HepG2 (cell line): ENCODE results near the gene ITGB5. TPM values are rescaled to one million over a fixed set of nuclear protein-coding genes. Genes with fewer than 3 reads are reported as not detected.

Experiments used
- ATF7 ChIP-seq, 2 experiments: fragments of 450-650 bp in 1 of 2; sonication (generic) in 1 of 2; formaldehyde crosslinking in 1 of 2; IDR thresholded peaks; 2 replicates each; pipeline versions ENCODE4 v1.4.0 to v1.6.1; 2016 to 2020; ENCODE audit warnings: antibody characterized with exemption in 1 of 2, mild to moderate bottlenecking in 1 of 2, missing genetic modification reagents in 1 of 2
- CAMTA2 ChIP-seq: sonication (generic); formaldehyde crosslinking; IDR thresholded peaks from 2 replicates; pipeline ENCODE4 v1.4.0; 2020; ENCODE audit warnings: mild to moderate bottlenecking, missing genetic modification reagents, borderline replicate concordance
- ELF1 ChIP-seq: sonication (generic); formaldehyde crosslinking; IDR thresholded peaks from 2 replicates; pipeline ENCODE4 v1.4.0; 2020; ENCODE audit warnings: missing genetic modification reagents
- HDAC2 ChIP-seq: sonication (generic); formaldehyde crosslinking; IDR thresholded peaks from 2 replicates; pipeline ENCODE4 v1.4.0; 2020; ENCODE audit warnings: missing genetic modification reagents
- JDP2 ChIP-seq: sonication (generic); formaldehyde crosslinking; IDR thresholded peaks from 2 replicates; pipeline ENCODE4 v1.8.1; 2022; ENCODE audit warnings: missing genetic modification reagents, borderline replicate concordance
- JUN ChIP-seq: sonication (generic); formaldehyde crosslinking; IDR thresholded peaks from 2 replicates; pipeline ENCODE4 v1.4.0; 2020; ENCODE audit warnings: mild to moderate bottlenecking, missing genetic modification reagents
- KAT2B ChIP-seq: fragments of 150-350 bp; IDR thresholded peaks from 2 replicates; pipeline ENCODE4 v1.6.1; 2014; ENCODE audit warnings: low read depth, low read length, borderline replicate concordance
- MAFG ChIP-seq: sonication (generic); formaldehyde crosslinking; IDR thresholded peaks from 2 replicates; pipeline ENCODE4 v1.5.1; 2020; ENCODE audit warnings: mild to moderate bottlenecking, missing genetic modification reagents
- SALL2 ChIP-seq: sonication (generic); formaldehyde crosslinking; IDR thresholded peaks from 2 replicates; pipeline ENCODE4 v1.8.1; 2023; ENCODE audit warnings: mild to moderate bottlenecking, missing genetic modification reagents, inconsistent platforms
- TBL1XR1 ChIP-seq: fragments of 150-350 bp; IDR thresholded peaks from 2 replicates; pipeline ENCODE4 v1.6.1; 2014; ENCODE audit warnings: borderline replicate concordance, low read length; ENCODE audit not compliant: partially characterized antibody
- TBX3 ChIP-seq: fragments of 450-650 bp; IDR thresholded peaks from 2 replicates; pipeline ENCODE4 v1.6.1; 2017; ENCODE audit warnings: antibody characterized with exemption, mild to moderate bottlenecking, inconsistent platforms, borderline replicate concordance
- ZBTB38 ChIP-seq: sonication (generic); formaldehyde crosslinking; IDR thresholded peaks from 2 replicates; pipeline ENCODE4 v1.5.1; 2020; ENCODE audit warnings: mild to moderate bottlenecking, missing genetic modification reagents
- ZBTB8A ChIP-seq: sonication (generic); formaldehyde crosslinking; IDR thresholded peaks from 2 replicates; pipeline ENCODE4 v1.4.0; 2020; ENCODE audit warnings: mild to moderate bottlenecking, low read depth, missing genetic modification reagents, borderline replicate concordance
- ZNF12 ChIP-seq: sonication (generic); formaldehyde crosslinking; IDR thresholded peaks from 2 replicates; pipeline ENCODE4 v1.5.0; 2020; ENCODE audit warnings: missing genetic modification reagents
- ZNF138 ChIP-seq: sonication (generic); formaldehyde crosslinking; IDR thresholded peaks from 2 replicates; pipeline ENCODE4 v1.5.0; 2020; ENCODE audit warnings: mild to moderate bottlenecking, low read depth, missing genetic modification reagents
- ZNF160 ChIP-seq: sonication (generic); formaldehyde crosslinking; IDR thresholded peaks from 2 replicates; pipeline ENCODE4 v1.8.0; 2022; ENCODE audit warnings: mild to moderate bottlenecking, inconsistent platforms, missing genetic modification reagents
- ZNF263 ChIP-seq: sonication (generic); formaldehyde crosslinking; IDR thresholded peaks from 2 replicates; pipeline ENCODE4 v1.4.0; 2020; ENCODE audit warnings: missing genetic modification reagents
- ZNF3 ChIP-seq: IDR thresholded peaks from 2 replicates; pipeline ENCODE4 v1.7.0; 2017; ENCODE audit warnings: inconsistent platforms
- ZNF354B ChIP-seq: sonication (generic); formaldehyde crosslinking; IDR thresholded peaks from 2 replicates; pipeline ENCODE4 v1.8.0; 2022; ENCODE audit warnings: mild to moderate bottlenecking, missing genetic modification reagents
- ZNF501 ChIP-seq: sonication (generic); formaldehyde crosslinking; IDR thresholded peaks from 2 replicates; pipeline ENCODE4 v1.5.1; 2020; ENCODE audit warnings: mild to moderate bottlenecking, moderate library complexity, missing genetic modification reagents
- ZNF564 ChIP-seq: sonication (generic); formaldehyde crosslinking; IDR thresholded peaks from 2 replicates; pipeline ENCODE4 v1.8.1; 2023; ENCODE audit warnings: mild to moderate bottlenecking, missing genetic modification reagents
- ZNF567 ChIP-seq: sonication (generic); formaldehyde crosslinking; IDR thresholded peaks from 2 replicates; pipeline ENCODE4 v1.8.1; 2023; ENCODE audit warnings: mild to moderate bottlenecking, missing genetic modification reagents, borderline replicate concordance
- ZSCAN21 ChIP-seq: sonication (generic); formaldehyde crosslinking; IDR thresholded peaks from 2 replicates; pipeline ENCODE4 v1.8.0; 2022; ENCODE audit warnings: mild to moderate bottlenecking, missing genetic modification reagents, moderate library complexity, borderline replicate concordance
- polyA plus RNA-seq, 8 experiments: library from polyadenylated mRNA; depleted of rRNA in 3 of 8; stranded (reverse) in 7 of 8; unstranded in 1 of 8; fragments of >200 nt; fragmentation: Illumina TruSeq in 4 of 8; extraction: Trizol in 4 of 8; gene quantifications; 2 replicates each; pipeline versions ENCODE4 v1.2.1 to v1.2.3, GENCODE V29; 2011 to 2016; ENCODE audit warnings: low read depth in 4 of 8, missing spikeins in 1 of 8, mixed read lengths in 1 of 8; ENCODE audit not compliant: insufficient read depth in 1 of 8
- total RNA-seq, 5 experiments: library from RNA; depleted of rRNA; stranded (reverse); fragments of >200 nt; fragmentation: Illumina TruSeq; extraction: Trizol; gene quantifications; 2 replicates each; pipeline ENCODE4 v1.2.3, GENCODE V29; 2016; ENCODE audit warnings: low read depth in 1 of 5
- TF ChIP-seq, protein P1 (sequence below), 2 experiments: fragments of 450-650 bp in 1 of 2; sonication (generic) in 1 of 2; formaldehyde crosslinking in 1 of 2; IDR thresholded peaks; 2 replicates each; pipeline versions ENCODE4 v1.6.1 to v1.8.0; 2016 to 2022; ENCODE audit warnings: antibody characterized with exemption in 1 of 2, mild to moderate bottlenecking in 1 of 2, missing genetic modification reagents in 1 of 2

ITGB5 gene
- total and polyA plus RNA-seq, 2 of the 13 experiments (the other 11 are each of a cell fraction or from before 2014, with no cell fraction given), result 74.1 to 343 TPM

GRCh38 chr3:124837730-124838186 lies 49.4 kb downstream of the ITGB5 start (continued):
- TF ChIP-seq ZSCAN21, result no peak
- no peak for TF ChIP-seq CAMTA2
- TF ChIP-seq MAFG, result no peak
- TF ChIP-seq ZNF567 (CRISPR knock-in tag), result no peak
- peak; percentile 93 for TF ChIP-seq HDAC2 (CRISPR knock-in tag)
- TF ChIP-seq ZNF564, result no peak
- TF ChIP-seq ATF7 (IDR thresholded peaks at IDR 0.05), result no peak
- TF ChIP-seq ATF7 (CRISPR knock-in tag; IDR thresholded peaks at IDR 0.05), result no peak
- peak; percentile 78 for TF ChIP-seq ZNF12
- no peak for TF ChIP-seq SALL2
- TF ChIP-seq TBL1XR1, result no peak
- no peak for TF ChIP-seq ZNF501 (CRISPR knock-in tag)
- TF ChIP-seq ZNF263 (CRISPR knock-in tag), result peak; percentile 60; the same call in 1 of the 2 replicates
- TF ChIP-seq, protein P1, sequence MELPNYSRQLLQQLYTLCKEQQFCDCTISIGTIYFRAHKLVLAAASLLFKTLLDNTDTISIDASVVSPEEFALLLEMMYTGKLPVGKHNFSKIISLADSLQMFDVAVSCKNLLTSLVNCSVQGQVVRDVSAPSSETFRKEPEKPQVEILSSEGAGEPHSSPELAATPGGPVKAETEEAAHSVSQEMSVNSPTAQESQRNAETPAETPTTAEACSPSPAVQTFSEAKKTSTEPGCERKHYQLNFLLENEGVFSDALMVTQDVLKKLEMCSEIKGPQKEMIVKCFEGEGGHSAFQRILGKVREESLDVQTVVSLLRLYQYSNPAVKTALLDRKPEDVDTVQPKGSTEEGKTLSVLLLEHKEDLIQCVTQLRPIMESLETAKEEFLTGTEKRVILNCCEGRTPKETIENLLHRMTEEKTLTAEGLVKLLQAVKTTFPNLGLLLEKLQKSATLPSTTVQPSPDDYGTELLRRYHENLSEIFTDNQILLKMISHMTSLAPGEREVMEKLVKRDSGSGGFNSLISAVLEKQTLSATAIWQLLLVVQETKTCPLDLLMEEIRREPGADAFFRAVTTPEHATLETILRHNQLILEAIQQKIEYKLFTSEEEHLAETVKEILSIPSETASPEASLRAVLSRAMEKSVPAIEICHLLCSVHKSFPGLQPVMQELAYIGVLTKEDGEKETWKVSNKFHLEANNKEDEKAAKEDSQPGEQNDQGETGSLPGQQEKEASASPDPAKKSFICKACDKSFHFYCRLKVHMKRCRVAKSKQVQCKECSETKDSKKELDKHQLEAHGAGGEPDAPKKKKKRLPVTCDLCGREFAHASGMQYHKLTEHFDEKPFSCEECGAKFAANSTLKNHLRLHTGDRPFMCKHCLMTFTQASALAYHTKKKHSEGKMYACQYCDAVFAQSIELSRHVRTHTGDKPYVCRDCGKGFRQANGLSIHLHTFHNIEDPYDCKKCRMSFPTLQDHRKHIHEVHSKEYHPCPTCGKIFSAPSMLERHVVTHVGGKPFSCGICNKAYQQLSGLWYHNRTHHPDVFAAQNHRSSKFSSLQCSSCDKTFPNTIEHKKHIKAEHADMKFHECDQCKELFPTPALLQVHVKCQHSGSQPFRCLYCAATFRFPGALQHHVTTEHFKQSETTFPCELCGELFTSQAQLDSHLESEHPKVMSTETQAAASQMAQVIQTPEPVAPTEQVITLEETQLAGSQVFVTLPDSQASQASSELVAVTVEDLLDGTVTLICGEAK (IDR thresholded peaks at IDR 0.05), result no peak
- TF ChIP-seq, protein P1 (CRISPR knock-in tag; IDR thresholded peaks at IDR 0.05), result 0 out of 2 replicates have a peak, but pooled peaks have one; percentile 44
- no peak for TF ChIP-seq ELF1
- TF ChIP-seq ZNF138 (CRISPR knock-in tag), result no peak
- no peak for TF ChIP-seq JDP2 (CRISPR knock-in tag)
- TF ChIP-seq ZNF160 (CRISPR knock-in tag), result no peak
- TF ChIP-seq ZNF354B (CRISPR knock-in tag), result no peak
- no peak for TF ChIP-seq TBX3
- TF ChIP-seq ZBTB8A (CRISPR knock-in tag), result no peak
- no peak for TF ChIP-seq ZNF3
- no peak for TF ChIP-seq KAT2B
- no peak for TF ChIP-seq JUN (CRISPR knock-in tag)
- TF ChIP-seq ZBTB38 (CRISPR knock-in tag), result peak; percentile 72; the same call in 1 of the 2 replicates
